Activated CD8-positive, alpha-beta memory T cell treated with anti-CD3 and anti-CD28 coated beads, Interleukin-2, amount 50 U/mL, for 24 hours (primary cell): ENCODE results near the gene JDP2.

Experiments used
- DNase-seq: peaks from one replicate; pipeline ENCODE4 v3.0.0-alpha.2; 2020; ENCODE audit errors: extremely low read depth

The JDP2 gene

DNA sequence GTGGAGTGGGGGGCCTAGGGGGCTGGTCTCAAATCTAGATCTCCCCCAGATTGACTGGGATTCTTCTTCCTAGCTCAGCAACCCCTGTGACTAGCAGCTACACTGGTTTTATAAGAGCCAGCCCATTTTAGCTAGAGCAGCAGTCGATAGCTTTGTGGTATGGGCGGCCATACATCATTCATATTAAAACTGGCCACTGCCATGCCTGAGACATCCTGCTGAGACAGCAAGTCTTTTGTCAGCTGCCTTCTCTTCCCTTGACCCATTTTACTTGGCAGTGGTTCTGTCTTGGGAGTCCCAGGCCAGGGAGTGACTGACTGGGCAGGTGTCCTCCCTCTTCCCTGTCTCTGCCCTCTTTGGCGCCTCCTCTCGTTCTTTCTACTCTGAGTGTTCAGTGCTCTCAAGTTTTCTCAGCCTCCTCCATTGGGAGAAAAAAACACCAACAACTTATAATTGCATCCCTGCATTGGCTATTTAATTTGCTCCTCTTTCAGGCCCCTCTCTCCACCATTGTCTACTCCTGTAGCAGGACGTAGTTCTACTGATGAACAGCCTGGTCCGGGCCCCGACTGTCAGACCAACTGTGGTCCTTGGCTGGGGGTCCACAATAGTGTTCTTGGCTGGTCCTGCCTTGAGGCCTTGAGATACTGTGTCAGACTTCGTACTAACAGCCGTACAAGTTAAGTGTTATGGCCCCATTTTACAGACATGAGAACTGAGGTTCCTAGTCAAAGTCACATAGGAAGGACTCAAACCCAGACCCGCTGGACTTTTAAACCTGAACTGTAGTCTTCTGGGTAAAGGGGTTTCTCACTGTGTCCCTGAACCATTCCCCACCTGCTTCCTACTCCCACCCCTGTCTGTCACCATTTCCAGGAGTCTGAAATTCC is 18.3 kb upstream of the JDP2 start:
- no peak for DNase-seq

DNA sequence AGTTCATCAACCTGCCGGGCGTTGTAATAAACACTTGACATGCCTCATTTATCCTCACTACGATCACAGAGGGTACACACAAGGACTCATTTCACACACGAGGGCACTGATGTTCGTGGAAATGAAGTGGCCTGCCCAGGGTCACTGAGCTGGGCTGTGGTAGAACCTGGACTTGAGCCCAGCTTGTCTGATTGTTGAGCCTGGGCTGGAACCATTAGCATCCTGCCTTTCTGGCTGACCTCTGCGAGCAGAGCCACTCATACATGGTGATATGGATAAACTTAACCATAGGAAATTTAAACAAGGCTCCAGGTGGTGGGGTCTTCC is 16.6 kb upstream of the JDP2 start:
- no peak for DNase-seq

DNA sequence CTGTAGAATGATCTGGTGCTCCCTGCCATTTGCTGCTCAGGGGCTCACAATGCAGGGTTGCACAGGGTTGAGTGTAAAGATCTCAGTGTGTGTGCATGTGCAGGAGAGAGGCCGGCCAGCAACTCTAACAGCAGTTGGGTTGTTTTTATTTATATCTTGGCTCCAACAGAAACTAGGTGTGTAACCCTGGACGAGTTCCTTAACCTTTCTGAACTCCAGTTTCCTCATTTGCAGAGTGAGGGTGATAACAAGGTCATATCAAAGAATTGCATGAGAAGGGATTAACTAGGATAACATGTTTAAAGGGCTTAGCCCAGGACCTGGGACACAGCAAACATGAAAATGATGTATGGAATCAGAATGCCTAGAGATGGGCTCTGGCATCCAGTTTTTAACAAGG is 14.8 kb upstream of the JDP2 start:
- no peak for DNase-seq

DNA sequence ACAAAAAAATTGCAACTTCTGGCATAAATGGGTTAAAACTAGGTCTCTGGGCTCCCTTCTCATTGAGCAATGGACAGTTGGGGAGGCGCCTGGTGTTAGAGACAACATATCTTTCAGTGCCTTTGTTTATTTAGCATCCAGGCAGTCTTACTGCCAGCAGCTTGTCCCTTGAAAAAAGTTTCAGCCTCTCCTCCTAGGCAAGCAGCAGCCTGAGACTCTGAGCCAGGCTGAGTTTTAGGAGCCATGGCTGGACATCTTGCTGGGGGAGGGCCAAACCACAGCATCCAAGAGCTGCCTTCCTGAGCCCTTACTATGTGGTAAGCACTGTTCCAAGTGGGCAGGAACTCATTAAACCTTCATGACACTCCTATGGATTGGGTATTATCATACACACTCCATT is 10.1 kb upstream of the JDP2 start:
- no peak for DNase-seq

DNA sequence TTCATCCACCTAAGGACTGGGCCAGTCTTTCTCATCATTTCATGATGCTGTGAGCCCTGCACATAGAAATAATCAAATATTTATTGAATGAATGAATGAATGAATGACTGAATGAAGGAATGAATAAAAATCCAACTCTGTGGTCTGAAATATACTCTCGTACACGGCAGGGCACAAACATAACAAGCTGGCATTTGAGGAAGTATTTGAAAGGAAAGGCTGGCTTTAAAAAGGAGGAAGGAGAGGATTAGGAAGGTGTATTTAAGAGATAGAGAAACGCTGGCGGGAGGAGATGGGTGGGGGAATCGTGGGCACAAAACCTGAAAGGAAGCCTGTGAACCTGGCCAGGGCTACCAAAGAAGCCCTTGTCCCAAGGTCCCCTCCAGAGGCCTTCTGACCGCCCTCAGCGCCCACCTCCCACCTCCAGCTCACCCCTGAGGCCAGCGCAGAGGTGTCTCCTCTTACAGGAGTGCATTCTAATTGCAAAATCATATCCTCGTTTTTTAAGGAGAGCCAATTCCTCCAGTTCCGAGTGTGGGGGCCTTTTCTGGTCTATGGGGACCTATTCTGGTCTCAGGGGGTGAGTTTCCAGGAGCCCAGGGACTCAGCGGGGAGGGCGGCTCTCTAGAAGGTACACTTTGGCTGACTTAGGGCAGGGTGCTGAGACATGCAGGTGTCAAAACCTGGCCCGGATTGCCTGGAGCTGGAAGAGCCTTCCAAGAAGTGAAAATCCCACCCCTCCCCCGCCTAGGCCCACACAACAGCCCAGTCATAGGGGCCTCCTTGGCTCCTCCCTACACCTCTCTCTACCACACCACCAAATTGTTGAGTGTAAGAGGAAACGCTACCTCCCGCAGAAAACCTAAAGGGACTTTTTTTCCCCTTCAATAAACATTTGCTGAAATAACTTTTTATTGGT is 8.7 kb upstream of the JDP2 start:
- peak; percentile 21 for DNase-seq

DNA sequence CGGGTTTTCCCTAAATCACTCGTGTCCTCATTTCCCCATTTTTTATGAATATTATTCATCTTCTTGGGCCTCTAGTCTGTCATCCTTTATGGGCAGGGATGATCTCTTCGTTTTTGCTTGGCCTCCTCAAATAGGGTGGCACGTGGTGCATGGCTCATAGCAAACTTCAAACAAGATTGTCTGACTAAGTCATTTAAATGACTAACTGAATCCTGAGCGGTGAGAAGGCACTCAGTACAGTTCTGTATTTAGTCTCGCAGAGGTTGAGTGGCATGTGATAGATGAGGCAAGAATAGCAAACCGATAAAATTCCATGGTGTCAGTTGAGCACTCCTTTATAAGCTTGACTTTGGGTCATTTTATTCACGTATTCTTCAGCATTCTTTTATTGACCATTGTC is 5.7 kb upstream of the JDP2 start:
- DNase-seq, result no peak

DNA sequence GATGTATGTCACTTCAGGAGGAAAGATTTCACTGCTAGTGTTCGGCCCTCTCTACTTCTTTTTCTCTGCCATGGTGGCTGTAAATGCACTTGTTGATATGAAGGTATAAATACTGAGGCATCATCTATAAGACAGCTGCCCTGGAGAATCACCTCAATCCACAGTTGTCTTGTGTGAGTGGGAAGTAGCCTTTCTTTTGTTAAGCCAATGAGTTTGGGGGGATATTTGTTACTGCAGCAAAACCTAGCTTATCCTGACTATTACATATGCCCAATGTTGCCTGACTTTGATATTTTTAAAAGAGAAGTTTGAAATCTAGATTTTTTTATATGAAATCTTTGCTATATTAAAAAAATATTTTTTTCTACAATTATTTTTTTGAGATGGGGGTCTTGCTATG is 3.3 kb upstream of the JDP2 start:
- DNase-seq, result no peak

DNA sequence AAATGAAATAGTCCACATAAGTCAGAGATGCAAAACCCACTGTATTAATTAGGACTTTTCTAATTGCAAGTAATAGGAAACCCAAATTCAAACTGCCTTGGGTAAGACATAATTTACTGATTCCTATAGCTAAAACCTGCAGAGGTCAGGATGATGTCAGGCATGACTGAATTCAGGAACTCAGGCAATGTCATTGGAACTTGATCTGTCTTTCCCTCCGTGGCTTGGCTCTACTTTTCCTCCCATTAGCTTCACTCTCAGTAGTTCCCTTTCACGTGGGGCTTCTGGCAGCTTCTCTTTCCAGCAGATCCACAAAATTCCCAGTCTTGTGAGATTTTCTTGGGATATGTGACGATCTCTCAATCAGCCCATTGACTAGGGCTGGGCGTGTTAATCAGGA is 2.4 kb upstream of the JDP2 start:
- DNase-seq, result no peak

DNA sequence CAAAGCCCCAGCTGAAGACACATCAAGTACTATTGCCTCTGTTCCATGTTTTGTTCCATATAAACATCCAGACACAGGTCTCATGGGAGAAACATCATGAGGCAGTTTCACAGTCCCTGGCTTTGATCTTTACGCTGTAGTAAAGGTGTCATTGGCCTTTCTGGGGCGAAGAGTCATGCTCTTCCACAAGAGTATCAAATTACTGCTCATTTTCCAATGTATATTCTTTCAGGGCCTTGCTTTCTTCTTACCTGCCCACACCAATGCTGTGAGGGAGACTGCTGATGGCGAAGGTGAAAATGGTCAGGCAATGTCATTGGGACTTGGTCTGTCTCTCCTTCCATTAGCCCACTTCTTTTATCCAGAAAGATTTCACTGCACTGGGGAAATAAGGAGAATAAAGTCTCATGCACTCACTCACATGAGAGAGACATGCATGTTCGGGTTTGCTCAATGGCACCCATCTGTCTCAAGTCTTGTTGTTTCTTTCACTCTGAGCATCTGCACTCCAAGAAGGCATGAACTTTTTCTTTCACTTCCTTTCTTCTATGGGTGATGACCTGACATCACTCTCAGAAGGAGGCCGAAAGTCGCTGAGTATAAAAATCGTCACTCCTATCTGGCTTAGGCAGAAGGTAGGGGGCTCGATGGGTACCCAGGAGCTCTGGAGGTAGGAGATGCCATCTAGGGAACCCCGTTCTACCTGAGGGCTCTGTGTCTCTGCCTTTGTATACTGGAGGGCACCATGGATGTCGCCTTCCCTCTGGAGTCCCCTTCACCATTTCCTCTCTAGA is 1.3 kb upstream of the JDP2 start:
- DNase-seq, result no peak

DNA sequence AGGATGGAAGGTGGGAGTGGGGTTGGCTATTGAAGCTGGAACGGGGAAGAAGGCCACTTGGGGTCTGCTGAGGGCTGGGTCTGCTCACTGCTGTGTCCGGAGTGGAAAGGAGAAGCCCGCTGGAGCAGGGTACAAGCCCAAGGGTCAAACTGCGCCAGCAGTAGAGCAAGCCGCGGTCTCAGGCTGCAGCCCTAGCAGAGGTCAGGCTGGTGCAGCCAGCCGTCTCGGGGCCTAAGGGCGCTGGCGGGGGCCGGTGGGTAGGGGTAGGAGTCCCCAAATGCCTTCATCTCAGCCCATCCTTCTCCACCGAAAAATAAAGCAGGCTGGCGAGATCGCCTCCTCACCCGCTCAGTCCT is 718 bp upstream of the JDP2 start:
- DNase-seq, result no peak

DNA sequence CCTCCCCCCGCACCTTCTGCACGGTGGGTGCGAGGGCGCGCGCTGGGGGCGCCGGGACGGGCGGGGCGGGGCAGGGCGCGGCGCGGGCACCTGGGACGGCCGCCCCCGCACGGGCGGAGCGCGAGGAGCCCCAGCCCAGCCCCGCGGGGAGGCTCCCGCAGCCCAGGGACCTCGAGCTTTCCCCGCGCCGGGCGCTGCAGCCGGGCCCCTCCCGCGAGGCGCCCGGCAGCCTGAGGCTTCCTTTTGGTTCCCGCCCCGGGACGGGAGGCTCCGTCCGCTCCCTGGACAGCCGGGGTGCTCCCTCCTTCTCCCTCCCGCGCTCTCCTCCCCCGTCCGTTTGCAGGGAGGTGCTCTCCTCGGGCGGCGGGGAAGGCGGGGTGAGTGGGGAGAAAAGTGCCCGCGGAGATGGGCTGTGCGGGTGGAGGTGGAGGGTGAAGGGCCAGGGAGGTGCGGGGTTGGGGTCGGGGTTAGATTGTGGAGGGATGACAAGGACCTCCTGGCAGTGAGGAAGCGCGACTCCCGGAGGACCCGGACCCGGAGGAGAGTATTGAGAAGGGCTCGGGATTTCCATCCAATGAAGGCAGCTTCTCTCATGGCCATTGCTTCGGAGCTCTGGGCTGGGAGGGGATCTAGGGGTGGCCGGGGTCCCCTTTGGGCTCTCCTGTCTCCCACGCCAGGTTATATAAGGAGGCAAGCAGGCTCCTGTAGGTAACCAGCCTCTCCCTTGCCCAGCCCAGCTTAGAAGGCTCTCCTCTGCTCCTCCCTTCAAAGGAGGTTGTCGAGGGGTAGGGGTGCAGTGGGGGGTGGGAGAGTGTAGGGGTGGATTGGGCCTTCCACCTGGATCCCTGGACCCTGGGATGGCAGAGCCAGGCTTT is 645 bp downstream of the JDP2 start:
- DNase-seq, result no peak

DNA sequence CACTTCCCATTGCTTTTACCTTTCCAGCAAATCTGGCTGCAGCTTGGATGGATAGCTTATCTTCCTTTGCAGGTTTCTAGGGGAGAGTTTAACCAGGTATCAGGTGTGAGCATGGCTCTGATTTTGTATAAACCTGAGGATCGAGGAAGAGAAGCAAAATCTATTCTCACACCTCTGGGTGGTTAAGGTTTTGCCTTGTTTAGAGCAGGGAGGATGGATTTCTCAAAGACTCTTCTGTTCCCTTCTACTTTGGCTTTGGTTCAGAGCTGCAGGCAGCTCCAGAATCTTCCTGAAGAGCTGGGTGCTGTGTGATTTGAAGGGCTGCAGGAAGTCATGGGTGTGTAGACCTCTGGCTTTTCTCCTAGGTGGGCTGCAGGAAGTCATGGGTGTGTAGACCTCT is 1.7 kb downstream of the JDP2 start:
- no peak for DNase-seq

DNA sequence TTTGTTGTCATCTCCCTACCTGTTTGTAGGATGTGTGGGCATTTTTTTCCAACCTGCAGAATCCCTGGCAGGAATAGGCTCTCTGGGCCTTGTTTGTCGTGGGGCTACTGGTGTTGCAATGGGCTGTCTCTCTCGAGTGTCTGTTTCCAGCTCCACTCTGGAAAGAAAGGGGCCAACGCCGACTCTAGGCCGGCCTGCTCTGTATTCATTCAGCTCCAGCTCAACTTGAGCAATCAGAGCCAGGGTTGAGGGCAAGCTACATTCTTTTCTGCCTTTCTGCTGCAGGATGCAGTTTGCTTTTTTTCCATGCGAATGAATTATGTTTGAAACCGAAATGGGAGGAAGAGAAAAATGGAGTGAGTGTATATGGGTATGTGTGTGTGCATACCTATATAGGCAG is 2.3 kb downstream of the JDP2 start:
- DNase-seq, result no peak

DNA sequence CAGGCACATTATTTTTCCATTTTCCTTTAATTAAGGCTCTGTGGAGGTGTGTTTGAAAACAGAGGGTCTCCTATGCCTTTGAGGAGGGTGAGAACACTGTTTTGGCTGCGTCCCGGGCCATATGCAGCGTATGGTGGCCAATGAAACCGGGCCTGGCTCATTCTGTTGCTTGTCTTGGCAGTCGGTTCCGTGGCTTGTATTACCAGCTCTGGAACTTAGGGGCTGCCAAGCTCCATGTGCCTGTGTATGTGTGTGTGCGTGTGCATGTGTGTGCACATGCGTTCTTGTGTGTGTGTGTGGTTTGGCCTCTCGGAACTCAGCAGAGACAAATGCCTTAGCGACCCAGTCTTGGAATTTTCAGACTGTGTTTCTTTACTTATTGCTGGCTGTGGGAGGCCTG is 2.7 kb downstream of the JDP2 start:
- no peak for DNase-seq

DNA sequence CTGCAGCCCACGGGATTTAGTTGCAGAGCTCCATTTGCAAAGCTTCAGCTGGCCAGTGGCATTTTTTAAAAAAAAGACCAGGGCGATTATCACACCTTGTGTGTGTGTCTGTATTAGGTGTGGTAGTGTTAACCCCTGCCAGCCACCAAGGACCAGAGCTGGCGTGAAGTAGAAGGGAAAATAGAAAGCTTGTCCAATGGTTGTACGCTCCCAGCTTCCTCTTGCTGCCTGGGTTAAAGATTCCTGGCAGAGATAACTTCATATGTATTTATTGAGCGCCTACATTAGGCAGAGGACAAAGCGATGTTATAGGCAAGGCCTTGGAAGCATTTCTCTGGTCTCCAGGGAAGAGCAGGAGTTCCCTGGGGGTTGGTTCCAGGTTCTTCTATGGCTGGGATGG is 3.2 kb downstream of the JDP2 start:
- DNase-seq, result no peak

DNA sequence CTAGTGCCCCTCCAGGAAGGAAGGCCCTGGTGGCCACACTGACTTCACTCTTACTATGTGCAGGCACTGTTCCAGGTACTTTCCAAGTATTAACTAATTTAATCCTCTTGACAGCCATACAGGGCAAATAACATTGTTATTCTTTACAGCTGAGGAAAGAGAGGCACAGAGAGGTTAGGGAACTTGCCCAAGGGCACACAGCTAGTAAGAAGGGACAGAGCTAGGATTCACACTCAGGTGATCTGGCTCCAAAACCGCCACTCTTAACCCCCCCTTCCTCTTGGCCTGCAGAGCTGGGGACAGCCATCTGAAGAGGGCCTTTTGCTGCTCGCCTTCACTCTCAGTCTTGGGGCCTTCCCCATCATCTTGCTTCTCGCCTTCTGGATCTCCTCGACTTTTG is 4.0 kb downstream of the JDP2 start:
- DNase-seq, result no peak

DNA sequence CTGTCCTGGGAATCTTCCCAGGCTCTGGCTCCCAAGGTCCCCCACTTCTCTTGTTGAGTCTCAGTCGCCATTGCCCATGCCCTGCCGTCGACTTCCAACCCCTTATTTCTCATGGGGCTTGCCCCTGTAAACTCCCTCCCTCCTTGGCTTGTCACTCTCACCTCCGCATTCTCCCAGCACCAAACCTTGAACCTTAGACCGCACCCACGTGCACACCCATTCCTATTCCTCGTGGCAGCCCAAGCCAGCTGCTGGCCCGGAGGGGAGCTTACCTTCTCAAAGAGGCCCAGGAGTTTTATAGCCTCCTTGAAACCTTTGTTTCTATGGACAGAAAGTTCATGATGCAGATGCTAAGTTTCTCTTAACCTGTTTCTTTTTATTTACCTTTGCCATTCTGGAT is 4.6 kb downstream of the JDP2 start:
- DNase-seq, result no peak

DNA sequence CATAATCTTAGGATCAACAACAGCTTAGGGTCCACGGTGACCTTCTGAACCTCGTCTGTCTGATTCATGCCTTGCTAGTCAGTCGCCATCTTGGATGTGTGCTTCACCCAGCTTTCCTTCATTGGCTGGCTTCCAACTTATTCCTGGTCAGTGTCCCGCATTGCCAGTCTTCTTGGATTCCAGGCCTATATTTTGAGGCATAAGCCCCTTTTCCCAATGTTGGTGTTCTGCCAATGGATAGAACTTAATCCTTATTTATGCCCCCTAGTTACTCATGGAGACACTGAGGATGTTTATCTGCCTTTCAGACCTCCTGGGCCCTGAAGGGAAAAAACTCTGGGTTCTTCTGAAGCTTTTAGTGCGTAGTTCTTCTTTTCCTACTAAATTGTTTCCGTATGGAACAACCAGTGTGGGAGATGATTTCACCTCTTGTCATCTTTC is 5.8 kb downstream of the JDP2 start:
- DNase-seq, result no peak

DNA sequence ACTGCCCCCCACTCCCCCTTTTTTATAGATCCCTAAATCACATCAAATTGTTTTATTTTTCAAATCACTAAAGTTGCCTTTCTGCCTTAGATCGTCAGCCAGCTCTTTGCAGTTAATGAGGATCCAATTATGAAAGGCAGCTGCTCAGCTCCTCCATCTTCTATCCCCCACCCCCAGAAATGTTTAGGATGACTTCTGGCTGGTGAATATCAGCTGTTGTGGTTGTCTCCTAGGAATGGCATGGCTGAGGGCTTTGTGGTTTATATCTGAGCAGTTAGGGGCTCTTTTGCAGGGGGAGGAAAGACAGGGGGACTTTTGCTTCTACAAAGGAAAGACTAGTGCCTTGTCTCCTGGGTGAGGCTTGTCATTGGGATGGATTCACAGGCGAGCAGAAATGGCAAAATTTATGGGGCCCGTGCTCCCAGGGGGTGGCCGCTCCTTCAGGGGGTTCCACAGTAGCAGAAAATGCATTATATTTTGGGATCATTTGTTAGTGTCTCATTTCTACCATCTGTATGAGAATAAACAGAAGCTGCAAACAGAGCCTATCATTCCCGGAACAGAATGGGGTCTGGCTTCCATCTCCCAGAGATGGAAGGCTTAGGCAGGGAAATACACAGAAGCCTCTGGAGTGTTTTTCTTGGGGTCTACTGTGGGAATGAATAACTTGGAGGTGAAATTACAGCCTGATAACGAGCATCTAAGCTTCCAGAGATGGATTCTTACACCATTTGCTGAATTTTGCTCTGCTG is 6.5 kb downstream of the JDP2 start:
- no peak for DNase-seq

DNA sequence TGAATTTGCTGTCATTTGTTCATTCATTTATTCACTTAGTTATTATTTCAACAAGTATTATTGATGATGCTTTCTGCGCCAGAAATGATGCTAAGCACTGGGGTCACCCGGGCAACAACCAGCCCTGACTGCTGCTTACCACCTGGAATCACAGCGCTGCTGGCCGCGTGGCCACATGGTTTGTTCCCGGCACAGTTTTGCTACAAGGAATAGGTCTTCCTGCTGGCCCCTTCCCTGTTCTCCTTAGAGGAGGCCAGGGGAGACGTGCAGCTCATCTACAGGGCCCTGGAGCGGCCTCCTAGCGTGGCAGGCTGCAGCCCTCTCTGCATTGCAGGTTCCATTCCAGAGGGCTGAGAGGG is 7.0 kb downstream of the JDP2 start:
- no peak for DNase-seq

DNA sequence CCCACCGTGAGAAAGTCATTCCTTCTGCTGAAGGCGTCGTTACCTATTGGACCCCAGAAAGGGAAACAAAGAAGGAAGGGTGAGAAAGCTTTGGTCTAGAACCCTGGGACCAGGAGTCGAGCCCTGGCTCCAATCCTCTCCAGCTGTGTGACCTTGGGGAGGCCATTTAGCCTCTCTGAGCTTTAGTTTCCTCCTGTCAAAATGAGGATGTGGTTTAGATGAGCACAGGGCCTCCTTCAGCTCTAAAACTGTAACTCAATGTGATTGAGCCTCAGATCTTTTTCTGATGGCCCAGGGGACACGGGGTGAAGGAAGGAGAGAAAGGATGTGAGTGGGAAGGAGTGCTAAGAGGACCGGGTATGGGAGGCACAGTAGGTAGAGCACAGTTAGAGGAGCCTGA is 7.7 kb downstream of the JDP2 start:
- DNase-seq, result no peak
